ENCODE measurements around the gene KLF11. TPM values are rescaled to one million over a fixed set of nuclear protein-coding genes. Genes with fewer than 3 reads are reported as not detected.

Gene KLF11
- total RNA-seq, 1 donor from 2014 or later, result 28.2 TPM

- intact Hi-C loops (cut with DNase I), result no loop called here
- peak; percentile 58 for DNase-seq (ENCODE audit: missing footprints)
- ATAC-seq, result no peak
These were observed 11.1 kb downstream of the KLF11 start for GRCh38 chr2:10054424-10054823.

DNA sequence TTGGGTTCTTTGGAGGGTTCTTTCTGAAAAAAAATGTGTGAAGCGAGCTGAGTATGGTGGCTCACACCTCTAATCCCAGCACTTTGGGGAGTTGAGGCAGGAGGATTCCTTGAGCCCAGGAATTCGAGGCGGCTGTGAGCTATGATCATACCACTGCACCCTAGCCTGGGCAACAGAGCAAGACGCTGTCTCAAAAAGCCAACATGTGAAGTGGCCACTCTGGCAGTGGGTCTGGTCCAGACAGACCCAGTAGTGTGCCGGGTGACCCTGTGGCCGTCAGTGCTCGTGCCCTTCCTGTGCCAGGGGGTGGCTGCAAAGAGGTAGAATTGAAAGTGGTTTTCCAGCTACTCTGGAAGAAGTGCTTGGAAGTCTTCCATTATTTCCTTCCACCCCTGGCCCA, 11.6 kb downstream of the KLF11 start:
- ATAC-seq (no peak), DNase-seq (ENCODE audit: missing footprints) (peak; percentile 8)
- intact Hi-C loops (cut with DNase I), result no loop called here

GRCh38 chr2:10056439-10056838, 13.1 kb downstream of the KLF11 start:
- intact Hi-C loops (cut with DNase I), result no loop called here
- ATAC-seq, result no peak
- no peak for DNase-seq (ENCODE audit: missing footprints)

- DNase-seq (ENCODE audit: missing footprints) (peak; percentile 86), ATAC-seq (peak; percentile 67)
- intact Hi-C loops (cut with DNase I), result no loop called here
These were observed 14.1 kb downstream of the KLF11 start for GRCh38 chr2:10057231-10058107.

GRCh38 chr2:10058251-10059015, 15.1 kb downstream of the KLF11 start:
- DNase-seq (ENCODE audit: missing footprints) (no peak), ATAC-seq (no peak)
- intact Hi-C loops (cut with DNase I), result no loop called here

GRCh38 chr2:10059016-10059351, 15.6 kb downstream of the KLF11 start:
- no peak for DNase-seq (ENCODE audit: missing footprints)
- no peak for ATAC-seq
- intact Hi-C loops (cut with DNase I), result no loop called here

GRCh38 chr2:10059552-10060335, 16.4 kb downstream of the KLF11 start:
- DNase-seq (ENCODE audit: missing footprints) (no peak), ATAC-seq (no peak)
- intact Hi-C loops (cut with DNase I), result no loop called here

DNA sequence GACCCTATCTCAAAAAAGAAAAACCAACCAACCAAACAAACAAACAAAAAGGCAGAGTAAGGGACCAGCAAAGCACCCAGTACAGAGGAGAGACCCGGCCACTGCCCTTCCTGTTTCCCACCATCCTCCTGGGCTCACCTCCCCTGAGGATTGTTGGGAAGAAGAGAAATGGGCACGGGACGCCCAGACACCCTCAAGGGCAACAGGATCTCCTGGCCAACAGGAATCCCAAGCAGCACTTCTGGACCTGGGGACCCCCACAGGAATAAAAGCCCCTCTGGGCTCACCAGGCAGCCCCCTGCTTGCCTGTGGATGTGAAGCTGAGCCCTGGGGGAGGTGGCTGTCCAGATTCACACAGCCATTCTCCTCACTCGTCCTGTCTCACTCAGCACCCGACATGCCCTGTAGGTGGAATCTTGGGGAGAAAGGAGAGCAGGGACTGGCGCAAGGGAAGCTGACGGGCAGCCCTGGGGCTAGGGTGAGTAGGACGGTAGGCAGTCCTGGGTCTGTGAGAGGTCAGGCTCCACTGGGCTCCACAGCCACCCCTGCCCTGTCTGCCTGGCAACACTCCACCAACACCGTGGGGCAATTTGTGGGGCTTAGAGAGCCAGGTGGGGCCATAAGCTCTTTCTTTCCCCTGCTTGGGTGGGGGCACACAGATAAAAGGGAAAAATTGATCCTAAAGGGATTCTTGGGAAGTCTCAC, 18.0 kb downstream of the KLF11 start:
- intact Hi-C loops (cut with DNase I), result no loop called here
- ATAC-seq, result no peak
- DNase-seq (ENCODE audit: missing footprints), result no peak

GRCh38 chr2:10062931-10063365, 19.6 kb downstream of the KLF11 start:
- DNase-seq (ENCODE audit: missing footprints), result no peak
- ATAC-seq, result no peak
- intact Hi-C loops (cut with DNase I), result no loop called here

DNA sequence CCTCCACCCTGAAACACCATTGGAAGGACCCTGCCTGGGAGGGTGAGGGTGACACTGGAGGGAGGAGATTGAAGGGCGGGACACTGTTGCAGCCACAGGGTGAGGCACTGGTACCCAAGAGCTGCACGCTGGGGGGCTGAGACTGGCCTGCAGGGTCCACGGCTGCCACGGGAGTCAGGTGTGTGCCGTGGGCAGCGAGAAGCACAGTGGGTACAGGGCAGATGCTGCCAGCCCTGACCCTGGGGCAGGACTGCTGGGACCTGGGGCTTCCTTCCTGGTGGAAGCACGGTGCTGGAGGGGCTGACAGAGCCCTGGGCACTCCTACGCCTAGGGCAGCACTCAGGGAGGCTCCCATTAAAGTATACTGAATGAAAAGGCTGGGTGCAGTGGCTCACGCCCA, 20.2 kb downstream of the KLF11 start:
- intact Hi-C loops (cut with DNase I), result no loop called here
- DNase-seq (ENCODE audit: missing footprints) (no peak), ATAC-seq (no peak)

DNA sequence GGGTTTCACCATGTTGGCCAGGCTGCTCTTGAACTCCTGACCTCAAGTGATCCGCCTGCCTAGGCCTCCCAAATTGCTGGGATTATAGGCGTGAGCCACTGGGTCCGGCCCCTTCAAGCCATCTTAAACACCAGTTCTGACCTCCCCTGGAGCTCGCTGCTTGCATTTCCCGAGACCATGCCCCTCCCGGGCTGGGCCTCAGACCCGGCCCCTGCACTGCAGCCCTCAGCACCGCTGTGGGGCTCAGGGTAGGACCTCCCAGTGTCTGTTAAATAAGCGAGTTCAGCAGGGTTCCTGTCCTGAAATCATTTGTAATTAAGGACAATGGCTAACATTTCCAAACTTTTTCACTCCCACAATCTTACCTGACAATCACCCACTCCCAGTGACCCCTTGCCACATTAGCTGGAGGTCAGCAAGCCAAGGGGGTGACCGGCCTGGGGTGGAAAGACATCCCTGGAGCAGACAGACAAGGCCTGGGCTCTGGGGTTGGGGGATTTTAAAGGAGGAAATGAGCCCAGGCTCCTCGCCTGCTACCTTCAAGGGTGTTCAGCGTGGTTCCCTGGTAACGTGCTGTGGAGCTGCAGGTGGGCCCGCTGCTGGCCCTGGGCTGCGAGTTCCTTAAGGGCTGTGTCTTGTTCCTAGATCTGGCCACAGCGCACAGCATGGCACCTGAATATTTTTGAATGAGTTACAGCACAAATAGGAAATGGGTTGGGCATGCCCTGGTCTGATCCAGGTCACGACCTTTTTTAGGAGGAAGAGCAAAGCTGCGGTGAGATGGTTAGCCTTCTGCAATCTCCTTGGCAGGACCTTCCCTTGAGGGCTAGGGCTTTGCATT, 21.8 kb downstream of the KLF11 start:
- ATAC-seq (no peak), DNase-seq (ENCODE audit: missing footprints) (no peak)
- intact Hi-C loops (cut with DNase I), result no loop called here

DNA sequence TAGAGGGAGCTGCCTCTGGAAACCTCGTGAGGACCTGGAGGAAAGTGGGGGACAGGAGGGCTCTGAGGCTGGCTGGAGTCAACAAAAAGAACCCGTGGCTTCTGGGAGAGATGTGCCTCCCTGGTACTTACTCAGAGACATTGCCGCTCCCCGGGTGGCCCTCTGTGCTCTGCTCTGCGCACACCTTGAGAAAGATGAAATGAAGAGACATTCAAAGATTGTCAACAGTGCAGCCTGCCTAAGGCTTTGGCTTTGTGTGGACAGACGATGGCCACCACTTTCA, 22.4 kb downstream of the KLF11 start:
- no peak for DNase-seq (ENCODE audit: missing footprints)
- no peak for ATAC-seq
- intact Hi-C loops (cut with DNase I), result no loop called here

DNA sequence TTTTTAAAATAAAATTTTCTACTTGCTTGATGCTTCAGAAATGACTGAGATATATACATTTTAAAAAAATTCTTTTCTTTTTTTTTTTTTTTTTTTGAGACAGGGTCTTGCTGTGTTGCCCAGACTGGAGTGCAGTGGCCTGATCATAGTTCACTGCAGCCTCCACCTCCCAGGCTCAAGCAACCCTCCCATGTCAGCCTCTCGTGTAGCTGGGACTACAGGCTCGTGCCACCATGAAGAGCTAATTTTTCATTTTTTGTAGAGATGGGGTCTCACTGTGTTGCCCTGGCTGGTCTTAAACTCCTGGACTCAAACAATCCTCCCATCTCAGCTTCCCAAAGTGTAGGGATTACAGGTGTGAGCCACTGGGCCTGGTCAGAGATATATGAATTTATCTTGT, 24.0 kb downstream of the KLF11 start:
- ATAC-seq, result no peak
- intact Hi-C loops (cut with DNase I), result no loop called here
- DNase-seq (ENCODE audit: missing footprints), result no peak

DNA sequence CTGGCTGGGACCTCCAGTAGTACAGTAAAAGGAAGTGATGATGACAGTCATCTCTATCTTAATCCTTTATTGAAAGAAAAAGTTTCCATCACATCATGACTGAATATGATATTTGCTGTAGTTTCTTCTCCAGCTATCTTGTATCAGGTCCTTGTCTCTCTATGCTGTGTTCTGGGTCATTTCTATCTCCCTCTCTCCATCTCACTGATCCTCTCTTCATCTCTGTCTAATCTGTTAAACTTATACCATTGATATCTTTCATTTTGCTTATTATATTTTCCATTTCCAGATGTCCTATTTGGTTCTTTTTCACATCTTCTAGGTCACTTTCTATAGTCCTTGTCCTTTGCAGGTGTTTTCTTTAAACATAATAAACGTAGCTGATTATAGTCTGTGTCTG, 24.5 kb downstream of the KLF11 start:
- no peak for DNase-seq (ENCODE audit: missing footprints)
- no peak for ATAC-seq
- intact Hi-C loops (cut with DNase I), result no loop called here

- DNase-seq (ENCODE audit: missing footprints), result no peak
- intact Hi-C loops (cut with DNase I), result no loop called here
- no peak for ATAC-seq
These were observed 27.8 kb downstream of the KLF11 start for GRCh38 chr2:10071176-10071575.

DNA sequence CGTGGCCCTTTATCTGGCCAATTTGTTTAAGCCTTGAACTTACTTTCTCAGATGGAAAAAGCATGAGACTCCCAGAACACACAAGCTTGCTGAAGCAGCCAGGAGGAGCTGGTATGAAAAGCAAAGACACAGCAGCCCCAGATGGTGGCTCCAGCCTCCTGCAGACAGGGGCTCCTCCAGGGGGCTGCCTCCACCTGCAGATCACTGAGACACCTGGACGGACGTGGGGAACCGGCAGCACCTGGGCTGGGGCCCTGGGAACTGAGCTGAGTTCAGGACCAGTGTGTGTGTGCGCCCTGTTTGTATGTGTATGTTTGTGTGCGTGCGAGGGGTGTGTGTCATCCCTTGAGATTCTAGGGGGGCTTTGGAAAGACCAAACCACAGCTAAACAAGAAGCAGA, 28.2 kb downstream of the KLF11 start:
- ATAC-seq (no peak), DNase-seq (ENCODE audit: missing footprints) (no peak)
- intact Hi-C loops (cut with DNase I), result no loop called here

DNA sequence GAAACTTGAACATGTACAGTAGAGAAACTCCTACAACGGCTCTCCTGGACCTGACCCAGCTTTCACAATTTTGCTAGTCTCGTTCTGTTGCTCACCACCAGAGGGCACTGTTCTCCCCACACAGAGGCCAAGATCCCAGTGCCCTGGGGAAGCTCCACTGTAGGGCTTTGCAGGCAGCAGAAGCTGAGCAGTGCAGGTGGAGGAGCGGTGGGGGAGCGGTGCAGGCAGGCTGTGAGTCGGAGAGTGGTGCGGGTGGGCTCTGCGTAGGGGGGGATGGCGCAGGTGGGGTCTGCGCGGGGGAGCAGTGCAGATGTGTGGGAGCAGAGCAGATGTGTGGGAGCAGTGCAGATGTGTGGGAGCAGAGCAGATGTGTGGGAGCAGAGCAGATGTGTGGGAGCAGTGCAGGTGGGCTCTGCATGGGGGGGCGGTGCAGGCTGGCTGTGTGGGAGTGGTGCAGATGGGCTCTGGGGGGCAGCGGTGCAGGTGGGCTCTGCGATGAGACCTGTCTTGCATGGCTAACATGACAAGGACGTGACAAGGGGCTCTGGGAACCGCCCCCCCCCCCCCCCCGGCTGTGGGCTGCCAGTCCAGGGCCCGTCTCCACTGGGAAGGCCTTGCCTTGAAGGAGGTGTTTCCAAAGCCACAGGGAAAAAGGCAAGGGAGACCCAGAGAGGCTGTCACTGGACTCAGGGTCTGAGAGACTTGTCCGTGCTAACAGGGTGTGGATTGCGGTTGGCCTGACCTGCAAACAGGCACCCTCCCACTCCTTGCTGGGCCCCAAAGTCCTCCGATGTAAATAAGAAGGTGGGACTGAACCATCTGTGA, 29.5 kb downstream of the KLF11 start:
- intact Hi-C loops (cut with DNase I), result loop anchor here (2.0 kb wide), 1 partner anchor 362 kb away; no protein-coding TSS in a partner anchor
- DNase-seq (ENCODE audit: missing footprints), result peak; percentile 81
- peak; percentile 89 for ATAC-seq
